Measurements from ENCODE around the gene AUP1. TPM values are rescaled to one million over a fixed set of nuclear protein-coding genes. Genes with fewer than 3 reads are reported as not detected.

Gene AUP1
- total RNA-seq, 1 experiment from 2014 or later, result 91.5 TPM

DNA sequence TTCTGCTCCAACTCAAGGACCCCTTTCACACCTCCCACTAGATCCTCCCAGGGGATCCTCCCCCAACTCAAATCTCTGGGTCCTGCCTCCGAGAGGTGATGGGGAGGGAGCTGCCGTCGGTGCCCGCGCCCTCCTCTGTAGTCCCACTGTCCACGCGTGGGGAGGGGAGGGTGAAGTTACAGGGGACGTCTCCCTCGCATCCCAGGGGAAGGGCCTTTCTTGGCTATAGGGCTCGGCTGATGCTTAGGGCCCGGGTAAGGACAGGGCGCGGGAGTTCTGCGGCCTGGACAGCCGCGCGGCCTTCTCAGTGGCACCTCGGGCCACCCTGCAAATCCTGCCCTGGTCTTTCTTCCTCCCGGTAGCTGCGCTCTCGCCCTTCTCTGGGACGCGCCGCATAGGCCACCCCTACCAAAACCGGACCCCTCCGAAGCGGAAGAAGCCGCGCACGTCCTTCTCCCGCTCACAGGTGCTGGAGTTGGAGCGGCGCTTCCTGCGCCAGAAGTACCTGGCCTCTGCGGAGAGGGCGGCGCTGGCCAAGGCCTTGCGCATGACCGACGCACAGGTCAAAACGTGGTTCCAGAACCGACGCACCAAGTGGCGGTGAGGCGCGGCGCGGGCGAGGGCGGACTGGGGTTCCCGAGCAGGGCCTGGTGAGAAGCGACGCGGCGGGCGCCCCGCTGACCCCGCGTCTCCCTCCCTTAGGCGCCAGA is 14.1 kb downstream of the AUP1 start:
- Histone ChIP-seq H3K4me1 (ENCODE audit: insufficient read depth, low read length) (no peaks in the 10 kb centered on the region), H3K4me2 (ENCODE audit: insufficient read depth, insufficient read length, low read length) (peak overlapping the region; percentile 49)

More for the DNA sequence above, 14.1 kb downstream of the AUP1 start:
- Histone ChIP-seq H2AFZ (ENCODE audit: low read length) (no peak overlapping the region), H4K20me1 (ENCODE audit: control insufficient read depth, insufficient read depth, insufficient read length) (no peaks in the 10 kb centered on the region), H2BK5ac (ENCODE audit: insufficient read length, low read length) (no peak overlapping the region), H2BK20ac (ENCODE audit: low read depth, low read length, poor library complexity, severe bottlenecking) (no peak overlapping the region), H3K4ac (ENCODE audit: low read depth, low read length) (no peak overlapping the region), H3T11ph (ENCODE audit: low read length) (no peak overlapping the region), H4K91ac (ENCODE audit: insufficient read length, low read depth, low read length) (no peak overlapping the region), H3K9me3 (ENCODE audit: control insufficient read depth, low read depth, low read length) (no peaks in the 10 kb centered on the region), H3K9ac (ENCODE audit: extremely low read depth, insufficient read length, low read length) (no peak overlapping the region), H2AK5ac (ENCODE audit: insufficient read length, low read length) (no peak overlapping the region), H4K5ac (ENCODE audit: insufficient read length, low read depth, low read length) (no peak overlapping the region), H3K27me3 (ENCODE audit: insufficient read depth, low read length) (peaks cover 86% of the 10 kb centered on the region), H3K27ac (ENCODE audit: insufficient read length, low read depth, low read length) (no peak overlapping the region), H3K23me2 (ENCODE audit: insufficient read length, low read depth, low read length, poor library complexity, severe bottlenecking) (peaks cover 19% of the 10 kb centered on the region), H3K23ac (ENCODE audit: insufficient read length, low read depth, low read length) (no peak overlapping the region), H3K18ac (ENCODE audit: insufficient read length, low read depth, low read length) (no peak overlapping the region), H3K79me1 (ENCODE audit: insufficient read depth, low read depth, low read length, poor library complexity, severe bottlenecking) (no peaks in the 10 kb centered on the region), H4K8ac (replicated peaks; ENCODE audit: insufficient read length, low read depth, low read length) (no peak overlapping the region), H3K79me2 (ENCODE audit: insufficient read depth, low read length) (no peaks in the 10 kb centered on the region), H2BK120ac (ENCODE audit: low read depth, low read length, poor library complexity, severe bottlenecking) (no peak overlapping the region), H3K14ac (ENCODE audit: insufficient read depth, low read length) (no peak overlapping the region), H3K56ac (ENCODE audit: insufficient read length, low read depth, low read length) (no peak overlapping the region), H2BK15ac (ENCODE audit: low read depth, low read length) (no peak overlapping the region), H2BK12ac (ENCODE audit: insufficient read length, low read depth, low read length) (no peak overlapping the region)
- WGBS (ENCODE audit: extremely low coverage, insufficient read length, low lambda C conversion rate), result no CpG with 5 or more reads among the region's 60 CpGs
- Mint-ChIP-seq H3K9me3 (peaks cover 13 to 17% of the 10 kb centered on the region in 2 experiments), H3K4me3 (peak overlapping the region; percentile 51 to 78), H3K4me1 (peaks cover 12 to 14% of the 10 kb centered on the region in 2 experiments), H3K27me3 (ENCODE audit: low read depth) (peaks cover 98% of the 10 kb centered on the region), H3K27ac (no peak overlapping the region), H3K36me3 (ENCODE audit: insufficient read depth in 1 of 3, low read depth in 3 of 3) (peaks cover 5 to 8% (median 6%) of the 10 kb centered on the region in 3 experiments; a peak in 6 of 7 replicates)
- DNase-seq, result peak; percentile 78
- TF ChIP-seq, protein P1, sequence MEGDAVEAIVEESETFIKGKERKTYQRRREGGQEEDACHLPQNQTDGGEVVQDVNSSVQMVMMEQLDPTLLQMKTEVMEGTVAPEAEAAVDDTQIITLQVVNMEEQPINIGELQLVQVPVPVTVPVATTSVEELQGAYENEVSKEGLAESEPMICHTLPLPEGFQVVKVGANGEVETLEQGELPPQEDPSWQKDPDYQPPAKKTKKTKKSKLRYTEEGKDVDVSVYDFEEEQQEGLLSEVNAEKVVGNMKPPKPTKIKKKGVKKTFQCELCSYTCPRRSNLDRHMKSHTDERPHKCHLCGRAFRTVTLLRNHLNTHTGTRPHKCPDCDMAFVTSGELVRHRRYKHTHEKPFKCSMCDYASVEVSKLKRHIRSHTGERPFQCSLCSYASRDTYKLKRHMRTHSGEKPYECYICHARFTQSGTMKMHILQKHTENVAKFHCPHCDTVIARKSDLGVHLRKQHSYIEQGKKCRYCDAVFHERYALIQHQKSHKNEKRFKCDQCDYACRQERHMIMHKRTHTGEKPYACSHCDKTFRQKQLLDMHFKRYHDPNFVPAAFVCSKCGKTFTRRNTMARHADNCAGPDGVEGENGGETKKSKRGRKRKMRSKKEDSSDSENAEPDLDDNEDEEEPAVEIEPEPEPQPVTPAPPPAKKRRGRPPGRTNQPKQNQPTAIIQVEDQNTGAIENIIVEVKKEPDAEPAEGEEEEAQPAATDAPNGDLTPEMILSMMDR (conservative IDR thresholded peaks at IDR 0.05), result no peak

Data from H9 (cell line).